Transverse colon (tissue), 4 donors: ENCODE measurements around the gene TMEM132D. TPM values are rescaled to one million over a fixed set of nuclear protein-coding genes. Genes with fewer than 3 reads are reported as not detected.

Experiments
- DNase-seq: peaks from one replicate; pipeline ENCODE4 v3.0.0-alpha.2; 2019
- H3K27ac ChIP-seq, 4 donors: fragments of 200-600 bp; sonication (generic); 2 replicates each; pipeline ENCODE4 v1.5.1; 2016 to 2018; ENCODE audit warnings: inconsistent platforms in 4 of 4
- H3K27me3 ChIP-seq: fragments of 200-600 bp; sonication (generic); 2 replicates; pipeline ENCODE4 v1.5.1; 2017; ENCODE audit warnings: inconsistent platforms
- H3K36me3 ChIP-seq, 4 donors: fragments of 200-600 bp; sonication (generic); 2 replicates each; pipeline ENCODE4 v1.5.1; 2017 to 2019; ENCODE audit warnings: inconsistent platforms in 4 of 4
- H3K4me1 ChIP-seq, 4 donors: fragments of 200-600 bp; sonication (generic); 2 replicates each; pipeline ENCODE4 v1.5.1; 2017 to 2020; ENCODE audit warnings: inconsistent platforms in 4 of 4
- H3K4me3 ChIP-seq, 4 donors: fragments of 200-600 bp; sonication (generic); 1 replicate in 1 of 4; 2 replicates in 3 of 4; pipeline versions ENCODE4 v1.5.1 to v1.6.1; 2017 to 2019; ENCODE audit warnings: inconsistent platforms in 4 of 4
- H3K9me3 ChIP-seq, 2 donors: fragments of 200-600 bp; sonication (generic); 2 replicates each; pipeline ENCODE4 v1.5.1; 2017 to 2019; ENCODE audit warnings: inconsistent platforms in 2 of 2
- EP300 ChIP-seq: sonication (generic); formaldehyde crosslinking; IDR thresholded peaks from one replicate; pipeline ENCODE4 v1.6.1; 2017; ENCODE audit warnings: antibody characterized with exemption, low read depth
- POLR2A ChIP-seq: fragments of 450-650 bp; IDR thresholded peaks from one replicate; pipeline ENCODE4 v1.6.1; 2016; ENCODE audit warnings: antibody characterized with exemption, mild to moderate bottlenecking, moderate library complexity
- POLR2AphosphoS5 ChIP-seq, 3 donors: sonication (generic); formaldehyde crosslinking; IDR thresholded peaks; one replicate each; pipeline ENCODE4 v1.6.1; 2016; ENCODE audit warnings: antibody characterized with exemption in 3 of 3
- WGBS, 2 donors: methylation state at CpG; one replicate each; pipeline ENCODE4 v1.1.5; 2018; ENCODE audit warnings: low coverage in 1 of 2; 5-methylcytosine and 5-hydroxymethylcytosine counted together
- in situ Hi-C, 4 donors: fragments of 200-750 bp; cut with MboI; loops; one replicate each; pipeline versions ENCODE4 v1.15.0 to v1.15.1; 2017; ENCODE audit warnings: low sequenced_read_pairs in 3 of 4, low pct_ligation_motif_present in 1 of 4, low pct_unique_long_range_greater_than_20kb in 1 of 4
- intact Hi-C: fragments of 100-400 bp; cut with DNase I; formaldehyde crosslinking; loops from one replicate; pipeline ENCODE4 v1.15.1; 2023; ENCODE audit warnings: low total_unique reads
- total RNA-seq, 4 donors: library from RNA; depleted of rRNA; stranded (reverse); fragments of >200 nt; gene quantifications; one replicate each; pipeline ENCODE4 v1.1.0, GENCODE V29; 2016
- TF ChIP-seq, protein P1 (sequence below), 5 experiments: fragments of 200-600 bp in 3 of 5; fragments of 450-650 bp in 2 of 5; sonication (generic) in 3 of 5; IDR thresholded peaks; 1 replicate in 2 of 5; 2 replicates in 3 of 5; pipeline ENCODE4 v1.5.1; 2016 to 2017; ENCODE audit warnings: antibody characterized with exemption in 5 of 5, inconsistent platforms in 3 of 5, mild to moderate bottlenecking in 2 of 5, moderate library complexity in 1 of 5

TMEM132D gene
- total RNA-seq, 4 donors from 2014 or later, result 0.48 to 0.55 TPM; not detected in 2

DNA sequence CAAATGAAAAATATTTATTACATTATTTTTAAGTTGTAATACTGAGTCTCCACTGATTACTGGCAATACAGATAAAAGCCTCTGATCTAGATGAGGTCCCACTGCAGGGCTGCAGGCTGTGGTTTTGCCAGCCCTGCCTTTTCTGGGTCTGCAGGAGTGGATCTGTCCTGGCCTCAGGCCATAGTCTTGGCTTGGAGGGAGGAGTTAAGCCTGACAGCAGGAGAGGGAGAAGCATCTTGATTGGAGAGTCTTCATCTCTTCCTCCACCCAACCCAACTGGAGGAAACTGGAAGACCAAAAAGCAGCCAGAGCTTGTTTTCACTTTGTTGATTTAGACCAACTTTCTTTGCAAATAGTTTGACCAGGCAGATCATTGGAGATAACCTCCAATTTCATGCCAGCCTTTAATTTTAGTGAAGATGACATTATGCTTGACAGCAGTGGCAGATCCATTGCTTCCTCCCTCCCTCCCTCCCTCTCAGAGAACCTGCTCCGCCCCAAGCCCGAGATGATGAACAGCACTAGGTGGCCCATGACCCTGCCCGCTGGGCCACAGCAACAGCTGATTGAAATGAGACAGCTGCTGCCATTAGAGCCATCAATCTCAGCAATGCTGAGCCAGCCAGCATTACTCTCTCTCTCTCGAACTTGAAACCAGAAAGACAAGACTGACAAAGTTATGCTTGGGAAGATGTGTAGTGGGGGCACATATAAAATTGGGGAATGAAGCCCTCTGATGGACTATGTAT is 828.2 kb downstream of the TMEM132D start:
- H3K9me3 ChIP-seq, result no peaks in the 10 kb centered on the region
- intact Hi-C loops, result no loop called here
- no peaks in the 10 kb centered on the region for H3K4me1 ChIP-seq
- in situ Hi-C loops, result no loop called here
- no peaks in the 10 kb centered on the region for H3K36me3 ChIP-seq
- no peak overlapping the region for H3K4me3 ChIP-seq
- WGBS, 2 donors, result 0 to 50% methylated on average over 1 to 4 of the region's 4 CpGs
- DNase-seq, result no peak
- TF ChIP-seq POLR2A, result no peak
- TF ChIP-seq POLR2AphosphoS5 (IDR thresholded peaks at IDR 0.05), result no peak
- no peak for TF ChIP-seq EP300
- TF ChIP-seq, protein P1, sequence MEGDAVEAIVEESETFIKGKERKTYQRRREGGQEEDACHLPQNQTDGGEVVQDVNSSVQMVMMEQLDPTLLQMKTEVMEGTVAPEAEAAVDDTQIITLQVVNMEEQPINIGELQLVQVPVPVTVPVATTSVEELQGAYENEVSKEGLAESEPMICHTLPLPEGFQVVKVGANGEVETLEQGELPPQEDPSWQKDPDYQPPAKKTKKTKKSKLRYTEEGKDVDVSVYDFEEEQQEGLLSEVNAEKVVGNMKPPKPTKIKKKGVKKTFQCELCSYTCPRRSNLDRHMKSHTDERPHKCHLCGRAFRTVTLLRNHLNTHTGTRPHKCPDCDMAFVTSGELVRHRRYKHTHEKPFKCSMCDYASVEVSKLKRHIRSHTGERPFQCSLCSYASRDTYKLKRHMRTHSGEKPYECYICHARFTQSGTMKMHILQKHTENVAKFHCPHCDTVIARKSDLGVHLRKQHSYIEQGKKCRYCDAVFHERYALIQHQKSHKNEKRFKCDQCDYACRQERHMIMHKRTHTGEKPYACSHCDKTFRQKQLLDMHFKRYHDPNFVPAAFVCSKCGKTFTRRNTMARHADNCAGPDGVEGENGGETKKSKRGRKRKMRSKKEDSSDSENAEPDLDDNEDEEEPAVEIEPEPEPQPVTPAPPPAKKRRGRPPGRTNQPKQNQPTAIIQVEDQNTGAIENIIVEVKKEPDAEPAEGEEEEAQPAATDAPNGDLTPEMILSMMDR (IDR thresholded peaks at IDR 0.05), result no peak
- H3K27me3 ChIP-seq, result no peaks in the 10 kb centered on the region
- H3K27ac ChIP-seq, result no peak overlapping the region

DNA sequence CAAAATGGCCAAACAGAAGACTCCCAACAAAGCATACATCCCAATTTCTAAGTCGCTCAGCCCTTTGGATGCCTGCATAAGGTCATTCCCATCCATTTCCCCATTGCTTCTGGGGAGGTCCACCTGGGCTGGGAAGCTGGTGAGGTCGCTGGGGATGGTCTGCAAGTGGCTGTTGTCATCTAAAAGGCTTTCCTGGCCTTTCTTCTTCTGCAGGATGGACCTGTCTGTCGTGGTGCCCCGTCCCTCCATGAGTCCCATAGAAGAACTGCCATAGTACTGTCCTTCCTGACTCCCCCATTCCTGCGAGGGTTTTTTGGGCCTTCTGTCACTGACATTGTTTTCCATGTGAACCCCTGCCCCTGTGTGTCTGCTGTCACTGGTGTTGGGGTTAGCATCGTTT is 829.4 kb downstream of the TMEM132D start:
- TF ChIP-seq, protein P1 (IDR thresholded peaks at IDR 0.05), result no peak
- no peaks in the 10 kb centered on the region for H3K27me3 ChIP-seq
- H3K36me3 ChIP-seq, result no peaks in the 10 kb centered on the region
- H3K9me3 ChIP-seq, result no peaks in the 10 kb centered on the region
- intact Hi-C loops, result no loop called here
- H3K4me3 ChIP-seq, result no peak overlapping the region
- no peaks in the 10 kb centered on the region for H3K4me1 ChIP-seq
- WGBS, 2 donors, result 78 to 90% methylated on average over 2 to 6 of the region's 6 CpGs
- no peak for DNase-seq
- in situ Hi-C loops, result no loop called here
- H3K27ac ChIP-seq, result no peak overlapping the region

DNA sequence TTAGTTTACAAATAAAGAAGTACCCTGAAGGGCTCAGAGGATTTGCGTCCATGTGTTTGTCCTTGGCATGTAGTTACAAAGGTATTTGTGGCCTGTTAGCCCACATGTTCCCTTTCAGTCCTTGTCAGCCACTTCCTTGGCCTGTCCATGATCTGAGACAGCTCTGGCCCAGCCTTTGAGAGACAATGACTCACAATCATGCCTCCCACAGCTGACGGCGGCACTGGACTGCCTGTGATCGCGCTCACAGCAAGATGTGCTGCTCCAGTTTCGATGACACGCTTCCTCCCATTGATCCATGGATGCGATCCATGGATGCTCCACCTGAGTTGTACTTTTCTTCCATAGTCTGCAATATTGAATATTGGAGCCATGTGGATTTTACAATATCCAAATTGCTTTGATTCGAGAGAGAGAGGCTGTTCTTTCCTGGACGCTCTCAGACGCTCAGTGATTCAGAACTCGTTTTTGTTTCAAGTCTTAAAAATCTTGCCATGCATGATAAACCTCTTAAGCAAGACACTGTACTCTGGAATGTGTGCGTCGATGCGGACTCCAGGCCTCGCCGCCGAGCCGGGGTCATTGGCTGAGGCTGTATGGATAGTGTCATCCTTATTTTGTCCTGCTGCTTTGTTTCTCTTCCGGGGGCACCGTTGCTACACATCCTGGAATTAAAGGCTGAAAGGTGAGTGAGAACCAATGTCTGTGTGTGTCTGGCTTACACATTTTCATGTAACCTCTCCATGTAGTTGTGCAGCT is 830.5 kb downstream of the TMEM132D start:
- no peaks in the 10 kb centered on the region for H3K36me3 ChIP-seq
- in situ Hi-C loops, result no loop called here
- H3K27me3 ChIP-seq, result no peaks in the 10 kb centered on the region
- H3K9me3 ChIP-seq, result no peaks in the 10 kb centered on the region
- H3K4me1 ChIP-seq, result no peaks in the 10 kb centered on the region
- no peak overlapping the region for H3K27ac ChIP-seq
- no peak overlapping the region for H3K4me3 ChIP-seq
- no peak for TF ChIP-seq POLR2A
- WGBS, 2 donors, result 93% methylated on average over 10 to 21 of the region's 21 CpGs
- intact Hi-C loops, result no loop called here
- no peak for DNase-seq

- Histone ChIP-seq H3K27me3 (no peaks in the 10 kb centered on the region), H3K4me1 (no peaks in the 10 kb centered on the region), H3K36me3 (no peaks in the 10 kb centered on the region), H3K4me3 (no peak overlapping the region), H3K9me3 (no peaks in the 10 kb centered on the region), H3K27ac (no peak overlapping the region)
- in situ Hi-C loops, result no loop called here
- intact Hi-C loops, result no loop called here
- TF ChIP-seq EP300 (no peak), POLR2A (no peak), POLR2AphosphoS5 (IDR thresholded peaks at IDR 0.05) (no peak)
- TF ChIP-seq, protein P1 (IDR thresholded peaks at IDR 0.05), result no peak
- 23% methylated on average over 4 of the region's 4 CpGs; no CpG with 5 or more reads in 1 of the 2 donors for WGBS, 2 donors
- DNase-seq, result no peak
Measured at GRCh38 chr12:129071362-129071761, 832.5 kb downstream of the TMEM132D start.
